Ishikawa (cell line): ENCODE measurements around the gene CLSTN2.

Experiments
- CEBPB ChIP-seq: IDR thresholded peaks from 2 replicates; pipeline ENCODE4 v1.6.1; 2012
- CREB1 ChIP-seq: IDR thresholded peaks from 2 replicates; pipeline ENCODE4 v1.6.1; 2012; ENCODE audit warnings: low read depth
- EGR1 ChIP-seq: IDR thresholded peaks from 2 replicates; pipeline ENCODE4 v1.6.1; 2012
- EP300 ChIP-seq: IDR thresholded peaks from 2 replicates; pipeline ENCODE4 v1.6.1; 2012; ENCODE audit warnings: borderline replicate concordance
- FOXM1 ChIP-seq: IDR thresholded peaks from 2 replicates; pipeline ENCODE4 v1.6.1; 2012; ENCODE audit warnings: low read depth, borderline replicate concordance
- MAX ChIP-seq: IDR thresholded peaks from 2 replicates; pipeline ENCODE4 v1.6.1; 2012
- NFIC ChIP-seq: IDR thresholded peaks from 2 replicates; pipeline ENCODE4 v1.6.1; 2012
- RAD21 ChIP-seq: IDR thresholded peaks from 2 replicates; pipeline ENCODE4 v1.6.1; 2012; ENCODE audit warnings: low read depth
- REST ChIP-seq: IDR thresholded peaks from 2 replicates; pipeline ENCODE4 v1.6.1; 2012; ENCODE audit warnings: low read depth, mild to moderate bottlenecking
- TAF1 ChIP-seq: IDR thresholded peaks from 2 replicates; pipeline ENCODE4 v1.6.1; 2012; ENCODE audit warnings: low read depth, mild to moderate bottlenecking
- TCF12 ChIP-seq: IDR thresholded peaks from 2 replicates; pipeline ENCODE4 v1.6.1; 2012; ENCODE audit warnings: low read depth
- TEAD4 ChIP-seq: IDR thresholded peaks from 2 replicates; pipeline ENCODE4 v1.6.1; 2012
- USF1 ChIP-seq: IDR thresholded peaks from 2 replicates; pipeline ENCODE4 v1.6.1; 2012
- YY1 ChIP-seq: IDR thresholded peaks from 2 replicates; pipeline ENCODE4 v1.6.1; 2012; ENCODE audit warnings: low read depth
- ZBTB7A ChIP-seq: IDR thresholded peaks from 2 replicates; pipeline ENCODE4 v1.6.1; 2012; ENCODE audit warnings: low read depth

Gene CLSTN2

GRCh38 chr3:140276703-140277102, 341.7 kb downstream of the CLSTN2 start:
- TF ChIP-seq RAD21 = peak; percentile 27; the same call in 1 of the 2 replicates
- no peak for TF ChIP-seq NFIC

- no peak for TF ChIP-seq CEBPB
- no peak for TF ChIP-seq EGR1
Measured at GRCh38 chr3:140277886-140278285, 342.9 kb downstream of the CLSTN2 start.

GRCh38 chr3:140284372-140284771, 349.4 kb downstream of the CLSTN2 start:
- TF ChIP-seq TAF1 (no peak), CEBPB (no peak), ZBTB7A (no peak), EP300 (no peak), TCF12 (no peak), EGR1 (no peak)

GRCh38 chr3:140285380-140285779, 350.4 kb downstream of the CLSTN2 start:
- no peak for TF ChIP-seq RAD21
- TF ChIP-seq TAF1 = no peak

GRCh38 chr3:140288595-140288994, 353.6 kb downstream of the CLSTN2 start:
- TF ChIP-seq MAX (no peak), RAD21 (no peak), EGR1 (no peak), YY1 (no peak), FOXM1 (no peak), TCF12 (no peak), ZBTB7A (no peak), USF1 (no peak), TAF1 (no peak), REST (no peak), NFIC (no peak), CEBPB (no peak), CREB1 (no peak), TEAD4 (no peak), EP300 (no peak)

GRCh38 chr3:140290105-140290504, 355.1 kb downstream of the CLSTN2 start:
- TF ChIP-seq YY1 (no peak), CREB1 (no peak)

GRCh38 chr3:140292170-140292569, 357.2 kb downstream of the CLSTN2 start:
- TF ChIP-seq CEBPB (no peak), TAF1 (no peak), EP300 (no peak), REST (no peak), CREB1 (no peak), FOXM1 (no peak), NFIC (no peak)

GRCh38 chr3:140292684-140293083, 357.7 kb downstream of the CLSTN2 start:
- TF ChIP-seq RAD21 = no peak
- no peak for TF ChIP-seq TEAD4
- no peak for TF ChIP-seq NFIC
- TF ChIP-seq TCF12 = no peak
- TF ChIP-seq EGR1 = no peak
- TF ChIP-seq EP300 = no peak
- no peak for TF ChIP-seq YY1
- TF ChIP-seq TAF1 = no peak
- no peak for TF ChIP-seq ZBTB7A
- no peak for TF ChIP-seq REST
- TF ChIP-seq CEBPB = no peak
- TF ChIP-seq USF1 = no peak
- no peak for TF ChIP-seq CREB1
- no peak for TF ChIP-seq FOXM1
- no peak for TF ChIP-seq MAX
